HG03558 (cell line): ENCODE data around the gene MRTFA.
"Not testable (repeated sequence)": the region's sequence is repeated elsewhere in the genome, so short reads cannot be mapped to it uniquely, and the experiment has no call there.

Source experiments
- ATAC-seq: cut with Tn5 transposase; IDR thresholded peaks from one replicate; pipeline ENCODE4 v1.9.1; 2021; ENCODE audit warnings: moderate number of reproducible peaks; ENCODE audit not compliant: unreplicated experiment; ENCODE audit errors: extremely low read depth

MRTFA gene

DNA sequence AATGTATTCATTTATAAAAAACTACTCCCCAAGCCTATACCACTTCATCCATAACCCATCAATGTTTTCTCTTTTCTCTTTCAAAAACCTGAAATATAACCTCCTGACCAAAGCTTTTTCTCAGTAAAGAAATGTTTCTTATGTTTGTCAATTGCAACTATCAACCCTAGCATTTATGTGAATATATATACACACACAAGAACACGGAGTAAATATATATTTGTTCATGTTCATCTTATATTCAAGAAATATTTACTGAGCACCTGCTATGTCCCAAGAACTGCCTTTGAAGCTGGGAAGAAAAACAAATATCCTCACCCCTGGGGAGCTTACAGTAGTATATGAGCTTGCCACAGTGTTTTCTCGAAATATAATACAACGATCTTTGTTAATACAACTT, 3.5 kb downstream of the MRTFA start:
- ATAC-seq, result no peak

DNA sequence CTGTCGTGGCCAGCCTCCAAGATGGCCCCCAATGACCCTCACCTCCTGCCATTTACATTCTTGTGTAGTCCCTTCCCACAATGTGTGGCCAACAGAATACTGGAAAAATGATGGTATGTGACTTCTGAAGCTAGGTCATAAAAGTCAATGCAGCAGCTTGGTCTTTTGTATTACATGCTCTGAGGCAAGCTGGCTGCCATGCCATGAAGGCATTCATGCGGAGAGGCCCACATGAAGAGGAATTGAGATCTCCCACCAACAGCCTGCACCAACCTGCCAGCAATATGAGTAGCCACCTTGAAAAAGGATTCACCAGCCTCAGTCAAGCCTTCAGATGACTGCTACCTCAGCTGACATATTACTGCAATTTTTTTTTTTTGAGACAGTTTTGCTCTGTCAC, 4.6 kb downstream of the MRTFA start:
- ATAC-seq, result no peak

DNA sequence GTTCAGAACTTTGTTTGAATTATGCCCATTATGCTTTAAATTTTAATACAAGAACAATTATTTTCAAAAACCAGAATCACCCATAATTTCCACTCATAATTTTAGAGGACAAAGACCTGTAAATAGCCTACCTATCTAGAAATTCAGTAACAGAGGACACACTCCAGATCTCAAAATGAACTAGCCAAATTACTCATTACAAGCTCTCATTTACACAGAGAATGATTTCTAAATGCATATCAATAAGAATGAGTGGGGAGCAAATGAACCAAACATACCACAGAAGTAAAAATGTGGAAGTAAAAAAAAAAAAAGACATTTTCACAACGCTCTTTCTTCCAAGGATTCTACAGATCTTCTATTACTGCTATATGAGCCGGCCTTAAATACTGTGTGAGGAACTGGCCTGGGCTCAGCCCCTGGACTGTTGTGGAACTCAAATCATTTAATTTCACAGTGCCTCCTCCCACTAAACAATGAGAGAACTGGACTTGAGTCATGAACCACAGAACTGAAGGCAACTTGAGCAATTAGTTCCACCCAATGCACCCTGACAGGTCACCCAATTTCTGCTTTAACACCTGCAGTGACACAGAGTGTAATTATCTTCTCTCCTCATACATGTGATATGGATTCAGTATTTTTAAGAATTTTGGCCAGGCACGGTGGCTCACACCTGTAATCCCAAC, 8.0 kb downstream of the MRTFA start:
- no peak for ATAC-seq

DNA sequence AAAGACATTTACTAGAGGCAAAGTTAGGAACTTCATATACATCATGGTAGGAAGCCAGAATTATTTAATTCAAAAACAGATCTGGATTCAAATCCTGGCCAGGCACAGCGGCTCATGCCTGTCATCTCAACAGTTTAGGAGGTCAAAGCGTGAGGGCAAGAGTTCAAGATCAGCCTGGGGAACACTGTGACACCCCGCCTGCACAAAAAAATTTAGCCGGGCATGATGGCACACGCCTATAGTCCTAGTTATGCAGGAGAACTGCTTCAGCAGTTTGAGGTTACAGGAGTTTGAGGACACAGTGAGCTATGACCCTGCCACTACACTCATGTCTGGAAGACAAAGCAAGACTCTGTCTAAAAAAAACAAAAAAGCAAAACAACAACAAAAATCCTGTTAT, 8.9 kb downstream of the MRTFA start:
- no peak for ATAC-seq

DNA sequence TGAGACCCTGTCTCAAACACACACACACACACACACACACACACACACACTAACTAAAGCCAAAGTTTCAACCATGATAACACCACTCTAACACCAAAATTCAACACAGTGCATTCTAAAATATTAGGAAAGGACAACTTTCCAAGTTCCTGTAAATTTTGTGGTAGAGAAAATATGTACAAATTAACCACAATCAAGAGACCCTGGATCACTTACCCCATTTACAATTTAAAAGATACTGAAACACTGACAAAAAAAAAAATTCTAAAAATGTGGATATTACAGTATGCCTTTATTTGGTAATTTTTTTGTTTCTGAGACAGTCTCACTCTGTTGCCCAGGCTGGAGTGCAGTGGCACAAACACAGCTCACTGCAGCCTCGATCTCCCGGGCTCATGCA, 9.7 kb downstream of the MRTFA start:
- ATAC-seq, result no peak

DNA sequence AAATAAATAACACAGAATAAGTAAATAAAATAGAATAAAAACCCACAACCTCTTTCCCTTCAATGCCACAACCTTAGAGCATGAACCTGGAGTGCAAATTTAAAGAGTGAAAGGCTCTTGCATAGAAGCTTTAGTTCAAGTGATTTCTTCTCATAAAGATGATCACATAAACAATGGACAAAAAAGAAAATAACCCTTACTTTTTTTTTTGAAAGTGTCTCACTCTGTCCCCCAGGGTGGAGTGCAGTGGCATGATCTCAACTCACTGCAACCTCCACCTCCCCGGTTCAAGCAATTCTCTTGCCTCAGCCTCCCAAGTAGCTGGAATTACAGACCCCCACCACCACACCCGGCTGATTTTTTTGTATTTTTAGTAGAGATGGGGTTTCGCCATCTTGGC, 10.7 kb downstream of the MRTFA start:
- not testable (repeated sequence) for ATAC-seq

DNA sequence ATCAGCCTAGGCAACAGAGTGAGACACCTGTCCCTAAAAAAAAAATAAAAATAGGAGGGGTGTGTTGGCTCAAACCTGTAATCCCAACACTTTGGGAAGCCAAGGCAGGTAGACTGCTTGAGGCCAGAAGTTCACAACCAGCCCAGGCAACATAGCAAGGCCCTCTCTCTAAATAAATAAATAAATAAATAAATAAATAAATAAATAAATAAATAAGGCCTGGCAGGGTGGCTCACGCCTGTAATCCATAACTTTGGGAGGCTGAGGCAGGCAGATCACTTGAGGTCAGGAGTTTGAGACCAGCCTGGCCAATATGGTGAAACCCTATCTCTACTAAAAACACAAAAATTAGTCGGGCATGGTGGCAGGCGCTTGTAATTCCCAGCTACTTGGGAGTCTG, 11.2 kb downstream of the MRTFA start:
- not testable (repeated sequence) for ATAC-seq

DNA sequence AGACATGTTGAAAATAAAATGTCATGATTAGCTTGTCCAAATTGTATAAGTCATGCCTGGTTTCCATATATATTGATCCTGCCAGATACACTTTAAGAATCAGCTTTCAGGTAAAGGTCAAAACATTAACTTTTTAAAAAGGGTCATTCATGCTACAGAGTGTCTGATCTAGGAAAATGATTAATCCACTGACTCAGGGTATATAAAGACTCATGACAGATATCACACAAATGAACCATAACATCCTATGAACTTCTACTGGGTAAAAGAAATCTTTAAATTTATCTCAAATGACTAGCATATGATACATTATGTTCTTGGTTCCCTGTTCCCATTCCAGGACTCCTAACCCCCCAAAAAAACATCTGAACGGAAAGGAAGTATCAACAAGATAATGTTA, 11.7 kb downstream of the MRTFA start:
- no peak for ATAC-seq

DNA sequence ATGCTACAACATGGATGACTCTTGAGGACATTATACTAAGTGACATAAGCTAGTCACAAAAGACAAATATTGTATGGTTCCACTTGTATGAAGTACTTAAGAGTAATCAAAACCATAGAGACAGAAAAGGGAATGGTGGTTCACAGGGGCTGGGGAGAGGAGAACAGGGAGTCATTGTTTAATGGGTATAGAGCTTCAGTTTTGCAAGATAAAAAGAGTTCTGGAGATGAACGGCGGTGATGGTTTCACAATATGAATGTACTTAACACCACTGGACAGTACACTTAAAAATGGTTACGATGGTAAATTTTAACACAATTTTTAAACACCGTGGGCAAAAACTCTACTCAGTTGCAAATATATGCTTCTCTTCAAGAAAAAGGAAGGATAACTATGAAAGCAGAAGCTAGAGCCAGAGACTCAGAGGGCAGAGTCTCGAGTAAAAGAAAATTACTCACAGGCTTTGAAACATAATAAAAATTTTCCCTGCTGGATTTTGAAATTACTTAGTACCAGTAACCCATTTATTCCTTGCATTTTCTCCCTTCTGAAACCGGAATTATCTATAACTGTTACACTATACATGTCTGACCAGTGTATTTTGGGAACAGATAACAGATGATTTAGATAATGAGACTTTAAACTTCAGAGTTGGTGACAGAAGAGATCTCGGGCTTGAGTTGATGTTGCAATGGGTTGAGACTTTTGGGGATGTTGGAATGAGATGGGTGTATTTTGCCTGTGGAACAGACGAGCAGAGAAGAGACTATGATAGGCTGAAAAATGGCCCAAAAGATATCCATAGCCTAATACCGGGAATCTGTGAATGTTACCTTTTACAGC, 15.0 kb downstream of the MRTFA start:
- no peak for ATAC-seq

DNA sequence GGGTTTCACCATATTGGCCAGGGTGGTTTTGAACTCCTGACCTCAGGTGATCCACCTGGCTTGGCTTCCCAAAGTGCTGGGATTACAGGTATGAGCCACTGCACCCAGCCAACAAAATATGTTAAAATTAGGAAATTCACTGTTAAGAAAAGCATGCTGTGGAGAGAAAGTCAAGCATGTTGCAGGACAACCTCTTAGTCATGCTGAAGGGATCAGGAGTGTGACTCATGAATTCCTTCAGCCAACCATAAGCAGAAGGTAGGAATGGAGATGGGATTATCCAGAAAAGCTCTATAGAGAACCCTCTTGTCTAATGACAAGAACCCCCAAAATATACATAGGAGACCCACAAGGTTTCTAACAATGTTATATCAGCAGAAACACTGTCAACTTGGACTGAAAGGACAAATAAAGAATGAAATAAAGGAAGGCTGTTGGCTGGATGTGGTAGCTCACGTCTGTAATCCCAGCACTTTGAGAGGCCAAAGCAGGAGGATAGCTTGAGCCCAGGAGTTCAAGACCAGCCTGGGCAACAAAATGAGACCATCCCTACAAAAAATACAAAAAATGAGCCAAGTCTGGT, 16.0 kb downstream of the MRTFA start:
- no peak for ATAC-seq

DNA sequence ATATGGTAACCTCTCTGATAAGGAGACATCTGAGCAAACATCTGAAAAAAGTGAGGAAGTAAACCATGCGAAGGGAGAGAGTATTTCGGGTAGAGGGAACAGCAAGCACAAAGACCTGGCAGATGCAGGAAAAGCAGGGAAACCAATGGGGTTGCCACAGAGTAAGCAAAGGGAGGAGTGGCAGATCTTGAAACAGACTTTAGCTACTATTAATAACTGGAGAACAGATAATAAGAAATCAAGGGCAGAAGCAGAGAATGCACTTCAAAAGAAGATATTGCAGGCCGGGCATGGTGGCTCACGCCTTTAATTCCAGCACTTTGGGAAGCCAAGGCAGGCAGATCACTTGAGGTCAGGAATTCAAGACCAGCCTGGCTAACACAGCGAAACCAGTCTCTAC, 18.1 kb downstream of the MRTFA start:
- ATAC-seq, result no peak

DNA sequence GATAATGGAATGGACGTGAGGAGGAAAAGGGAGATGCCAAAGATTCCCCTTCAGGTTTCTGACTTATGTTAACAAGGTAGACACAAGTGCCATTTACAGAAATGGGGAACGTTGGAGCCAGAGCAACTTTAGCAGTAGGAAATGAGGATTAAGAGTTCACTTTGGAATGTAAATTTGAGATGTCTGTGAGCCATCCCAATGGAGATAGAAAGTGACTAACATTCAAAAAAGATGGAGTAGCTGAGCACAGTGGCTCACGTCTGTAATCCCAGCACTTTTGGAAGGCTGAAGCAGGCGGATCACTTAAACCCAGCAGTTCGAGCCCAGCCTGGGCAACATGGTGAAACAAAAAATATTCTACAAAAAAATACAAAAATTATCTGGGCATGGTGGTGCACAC, 19.9 kb downstream of the MRTFA start:
- ATAC-seq, result no peak

DNA sequence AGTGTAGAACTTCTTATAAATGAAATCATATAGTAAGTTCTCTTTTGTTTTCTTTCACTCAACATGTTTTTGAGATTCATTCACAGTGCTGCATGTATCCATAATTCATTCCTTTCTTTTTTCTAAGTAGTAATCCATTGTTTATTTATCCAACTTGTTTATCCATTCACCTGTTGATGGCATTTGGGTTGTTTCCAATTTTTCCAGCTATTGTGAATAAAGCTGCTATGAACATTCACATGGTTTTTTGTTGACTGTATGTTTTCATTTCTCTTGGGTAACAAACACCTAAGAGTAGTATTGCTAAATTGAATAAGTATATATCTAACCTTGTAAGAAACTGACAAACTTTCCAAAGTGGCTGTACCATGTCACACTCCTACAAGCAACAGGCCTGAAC, 23.5 kb downstream of the MRTFA start:
- ATAC-seq, result no peak

DNA sequence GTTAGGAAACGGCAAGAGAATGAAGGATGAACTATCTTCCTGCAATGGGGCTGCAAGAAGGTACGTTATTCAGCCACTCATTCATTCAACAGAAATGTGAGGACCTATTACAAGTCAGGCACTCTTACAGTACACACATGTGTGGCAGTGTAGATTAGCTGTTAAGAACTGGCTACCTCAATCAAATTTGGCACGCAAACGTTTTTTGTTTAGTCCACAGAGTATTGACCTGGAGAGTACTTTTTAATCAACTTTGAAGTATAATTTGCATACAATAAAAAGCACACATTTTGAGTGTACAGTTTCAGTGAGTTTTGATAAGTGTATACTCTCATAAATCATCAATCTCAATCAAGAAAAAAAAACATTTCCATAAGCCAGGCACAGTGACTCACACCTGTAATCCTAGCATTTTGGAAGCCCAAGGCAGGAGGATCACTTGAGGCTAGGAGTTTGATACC, 24.2 kb downstream of the MRTFA start:
- ATAC-seq, result no peak

DNA sequence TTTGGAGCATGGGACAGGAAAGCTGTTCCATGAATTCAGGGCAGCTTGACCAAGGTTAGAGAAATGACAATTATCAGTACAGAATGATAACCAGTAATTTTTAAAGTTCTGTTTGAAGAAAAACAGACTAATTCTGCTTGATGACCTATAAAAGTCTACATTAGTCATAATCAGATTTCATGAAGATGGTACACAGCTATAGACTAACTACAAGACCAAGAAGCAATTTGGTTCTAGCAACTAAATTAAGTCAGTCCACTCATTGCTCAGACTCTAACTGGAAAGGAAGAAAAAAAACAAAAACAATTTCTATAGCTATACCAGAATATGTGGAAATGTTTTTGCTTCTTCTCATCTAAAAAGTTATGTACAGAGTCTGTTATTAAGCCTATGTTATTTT, 24.9 kb downstream of the MRTFA start:
- ATAC-seq, result no peak

DNA sequence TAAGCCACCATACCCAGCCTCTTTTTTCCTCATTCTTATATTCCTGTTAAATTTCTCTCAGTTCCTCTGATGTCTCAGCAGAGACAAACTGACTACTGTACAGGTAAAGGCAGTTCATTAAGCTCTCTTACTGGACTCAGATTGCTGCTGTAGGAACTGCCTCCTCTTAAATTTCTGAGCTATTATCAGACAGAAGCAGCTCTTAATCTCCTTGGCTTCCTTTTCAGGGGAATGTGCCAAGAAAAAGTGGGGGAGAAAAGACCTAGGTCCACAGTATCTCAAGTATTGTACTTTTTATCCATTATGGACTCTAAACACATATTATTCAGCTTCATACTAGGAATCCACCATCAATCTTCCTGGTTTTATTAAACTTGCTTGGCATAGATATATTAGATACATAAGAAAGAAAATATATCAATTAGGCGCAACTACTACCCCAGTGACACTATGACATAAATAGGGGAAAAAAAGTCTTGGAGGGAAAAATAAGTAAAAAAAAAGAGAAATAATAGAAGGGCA, 26.1 kb downstream of the MRTFA start:
- ATAC-seq, result no peak

DNA sequence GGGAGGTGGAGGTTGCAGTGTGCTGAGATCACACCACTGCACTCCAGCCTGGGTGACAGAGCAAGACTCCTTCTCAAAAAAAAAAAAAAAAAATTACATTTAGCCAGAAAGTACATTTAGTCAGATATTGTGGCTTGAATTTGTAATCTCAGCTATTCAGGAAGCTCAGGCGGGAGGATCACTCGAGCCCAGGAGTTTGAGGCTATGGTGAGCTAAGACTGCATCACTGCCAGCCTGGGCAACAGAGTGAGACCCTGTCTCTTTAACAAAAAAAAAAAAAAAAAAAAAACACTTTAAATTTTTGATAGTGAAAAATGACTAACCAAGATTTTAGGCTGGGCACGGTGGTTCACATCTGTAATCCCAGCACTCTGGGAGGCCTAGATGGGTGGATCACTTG, 27.3 kb downstream of the MRTFA start:
- no peak for ATAC-seq

DNA sequence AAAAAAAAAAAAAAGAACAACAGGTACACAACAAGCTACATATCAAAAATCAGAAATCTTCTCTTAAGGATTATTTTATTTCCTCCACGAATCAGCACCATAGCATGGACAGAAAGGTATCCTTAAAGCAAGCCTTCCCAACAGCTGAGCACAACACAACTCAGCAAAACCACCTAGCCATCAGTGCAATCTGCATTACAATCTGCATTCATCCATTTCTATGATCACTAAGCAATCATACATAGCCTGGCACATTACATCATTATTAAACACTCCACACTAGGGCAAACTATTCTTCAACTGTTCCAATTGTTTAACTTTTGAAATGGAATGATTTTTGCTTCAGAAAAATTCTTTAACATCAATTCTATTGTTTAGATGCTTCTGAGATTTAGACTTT, 29.0 kb downstream of the MRTFA start:
- no peak for ATAC-seq

DNA sequence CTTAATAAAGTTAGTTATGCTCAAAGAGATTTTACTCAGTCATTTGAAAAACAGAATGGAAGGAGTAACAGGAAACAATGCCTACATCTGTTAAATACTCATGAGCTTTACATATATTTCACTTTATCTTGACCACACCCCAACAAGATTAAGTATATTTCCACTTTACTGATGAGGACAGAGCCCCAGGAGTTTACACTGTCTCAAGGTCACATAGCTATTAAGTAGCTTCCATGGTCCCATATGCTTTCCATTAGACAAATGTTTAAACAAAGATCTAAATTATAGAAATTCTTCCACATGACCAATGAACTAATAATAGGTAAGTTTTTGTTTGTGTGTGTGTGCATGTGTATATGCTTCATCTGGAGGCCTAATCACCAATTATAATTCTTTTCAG, 30.2 kb downstream of the MRTFA start:
- no peak for ATAC-seq

DNA sequence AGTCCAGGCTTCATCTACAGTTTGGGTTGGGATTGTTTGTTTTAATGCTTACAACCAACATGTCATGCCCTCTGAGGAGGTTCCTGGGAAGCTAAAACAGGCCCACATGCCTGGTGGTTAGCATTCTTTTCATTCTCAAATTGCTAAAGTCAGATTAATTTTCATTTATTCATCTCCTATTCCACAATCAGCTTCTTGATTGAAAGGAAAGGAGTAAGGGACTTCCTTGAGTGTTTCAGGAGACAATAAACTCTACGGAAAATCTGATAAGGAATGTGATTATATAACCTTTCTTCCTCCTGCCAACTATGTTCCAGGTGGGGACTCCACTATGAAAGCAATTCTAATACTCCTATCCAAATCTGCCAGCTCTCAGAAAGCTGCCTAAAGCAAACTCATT, 30.8 kb downstream of the MRTFA start:
- ATAC-seq, result no peak

DNA sequence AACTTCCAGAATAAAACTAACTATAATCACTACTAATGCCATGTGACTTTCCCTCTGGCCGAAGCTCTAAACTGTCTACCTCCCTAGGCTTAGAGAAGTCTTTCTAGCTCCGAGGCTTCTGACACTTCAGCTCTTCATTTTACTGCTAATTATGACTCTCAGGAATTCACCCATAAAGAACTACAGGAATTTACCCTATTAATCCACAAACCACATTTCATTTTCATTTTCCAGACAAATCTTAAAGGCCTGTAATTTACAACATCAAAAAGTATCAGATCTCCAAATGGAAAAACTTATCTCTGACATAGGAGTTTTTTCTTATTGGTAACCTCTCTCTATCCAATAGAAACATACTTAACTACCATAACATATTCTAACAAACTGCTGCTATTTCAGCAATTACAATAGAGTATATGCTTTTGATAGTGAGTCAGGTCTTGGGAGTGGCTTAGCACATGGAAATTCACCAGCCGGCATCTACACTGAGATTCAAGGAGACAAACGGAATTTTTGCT, 33.4 kb downstream of the MRTFA start:
- ATAC-seq, result no peak
